Retinal pigment epithelial cell (primary cell): ENCODE measurements around the gene MLC1.

Source experiments
- DNase-seq: peaks from one replicate; pipeline ENCODE4 v3.0.0-alpha.2; 2010; ENCODE audit warnings: low read depth
- H3K4me3 ChIP-seq: 2 replicates; pipeline ENCODE4 v1.5.1; 2011; ENCODE audit warnings: mild to moderate bottlenecking, low read length, control low read depth, moderate library complexity
- CTCF ChIP-seq: conservative IDR thresholded peaks from 2 replicates; pipeline ENCODE4 v1.5.1; 2011; ENCODE audit warnings: low read depth, low read length, control low read depth, inconsistent platforms

MLC1 gene

GRCh38 chr22:50018608-50019285 lies 66.5 kb downstream of the MLC1 start:
- H3K4me3 ChIP-seq: no peak overlapping the region
- no peak for TF ChIP-seq CTCF
- DNase-seq: no peak

GRCh38 chr22:50017701-50018224 lies 67.5 kb downstream of the MLC1 start:
- no peak overlapping the region for H3K4me3 ChIP-seq
- no peak for DNase-seq
- no peak for TF ChIP-seq CTCF

GRCh38 chr22:50016988-50017700 lies 68.1 kb downstream of the MLC1 start:
- TF ChIP-seq CTCF: no peak
- H3K4me3 ChIP-seq: no peak overlapping the region
- DNase-seq: no peak

GRCh38 chr22:50016308-50016987 lies 68.8 kb downstream of the MLC1 start:
- no peak for DNase-seq
- H3K4me3 ChIP-seq: no peak overlapping the region
- TF ChIP-seq CTCF: no peak

- DNase-seq: no peak
- TF ChIP-seq CTCF: no peak
- no peak overlapping the region for H3K4me3 ChIP-seq
These were observed 69.5 kb downstream of the MLC1 start for GRCh38 chr22:50015451-50016307.

GRCh38 chr22:50014655-50015401 lies 70.4 kb downstream of the MLC1 start:
- H3K4me3 ChIP-seq: no peak overlapping the region
- no peak for TF ChIP-seq CTCF
- DNase-seq: no peak
